Measurements from ENCODE around the gene HLA-F.

HLA-F gene

DNA sequence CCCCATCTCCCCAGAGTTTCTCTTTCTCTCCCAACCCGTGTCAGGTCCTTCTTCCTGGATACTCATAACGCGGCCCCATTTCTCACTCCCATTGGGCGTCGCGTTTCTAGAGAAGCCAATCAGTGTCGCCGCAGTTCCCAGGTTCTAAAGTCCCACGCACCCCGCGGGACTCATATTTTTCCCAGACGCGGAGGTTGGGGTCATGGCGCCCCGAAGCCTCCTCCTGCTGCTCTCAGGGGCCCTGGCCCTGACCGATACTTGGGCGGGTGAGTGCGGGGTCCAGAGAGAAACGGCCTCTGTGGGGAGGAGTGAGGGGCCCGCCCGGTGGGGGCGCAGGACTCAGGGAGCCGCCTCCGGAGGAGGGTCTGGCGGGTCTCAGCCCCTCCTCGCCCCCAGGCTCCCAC lies at the start of gene HLA-F:
Gene HLA-F, plus strand, starts transcription at position 173 of the 404 bp plus-strand sequence. Its CDS starts 30 bp downstream, at position 203.
- Mint-ChIP-seq H3K36me3 (peaks cover 42 to 47% of the 10 kb centered on the region in 2 donors), H3K27ac (peak within 1 kb of the TSS; percentile 99), H3K27me3 (no peaks in the 10 kb centered on the region), H3K9me3 (no peaks in the 10 kb centered on the region), H3K4me1 (peaks cover 28 to 56% of the 10 kb centered on the region in 2 donors), H3K4me3 (peak within 1 kb of the TSS; percentile 92 to 93)
- DNase-seq (peak; percentile 91), ATAC-seq (replicated peaks) (peak; percentile 93)

GRCh38 chr6:29674008-29674407 lies 49.2 kb upstream of the HLA-F start:
- Mint-ChIP-seq H3K4me3 (no peak overlapping the region), H3K4me1 (peaks cover 0 to 7% of the 10 kb centered on the region in 2 donors), H3K27me3 (peaks cover 18 to 39% of the 10 kb centered on the region in 2 donors), H3K9me3 (no peaks in the 10 kb centered on the region), H3K27ac (no peak overlapping the region), H3K36me3 (peaks cover 0 to 12% of the 10 kb centered on the region in 2 donors)
- DNase-seq (no peak), ATAC-seq (replicated peaks) (no peak)

DNA sequence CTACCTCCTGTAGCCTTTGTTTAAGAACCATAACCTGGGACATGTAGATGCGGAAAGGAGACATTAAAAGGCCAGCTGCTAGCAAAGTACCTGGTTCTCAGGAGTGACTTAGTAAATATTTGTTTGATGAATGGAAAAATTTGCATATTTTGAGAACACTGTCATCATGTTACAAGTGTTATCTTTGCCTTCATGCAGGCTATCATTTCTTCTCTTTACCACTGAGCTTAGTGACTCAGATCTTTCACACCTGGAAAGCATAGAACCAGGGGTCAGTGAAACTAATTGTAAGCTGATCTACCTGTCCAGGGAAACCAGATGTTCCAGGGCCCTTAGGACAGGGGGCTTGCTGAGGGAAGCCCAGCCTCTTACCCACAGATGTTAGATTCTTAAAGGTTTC lies 47.7 kb upstream of the HLA-F start:
- DNase-seq = no peak
- ATAC-seq (replicated peaks) = no peak
- H3K36me3 Mint-ChIP-seq = peaks cover 0 to 15% of the 10 kb centered on the region in 2 donors
- no peaks in the 10 kb centered on the region for H3K9me3 Mint-ChIP-seq
- peaks cover 19 to 40% of the 10 kb centered on the region in 2 donors for H3K27me3 Mint-ChIP-seq
- H3K4me1 Mint-ChIP-seq = peaks cover 0 to 9% of the 10 kb centered on the region in 2 donors
- no peak overlapping the region for H3K4me3 Mint-ChIP-seq
- H3K27ac Mint-ChIP-seq = no peak overlapping the region

DNA sequence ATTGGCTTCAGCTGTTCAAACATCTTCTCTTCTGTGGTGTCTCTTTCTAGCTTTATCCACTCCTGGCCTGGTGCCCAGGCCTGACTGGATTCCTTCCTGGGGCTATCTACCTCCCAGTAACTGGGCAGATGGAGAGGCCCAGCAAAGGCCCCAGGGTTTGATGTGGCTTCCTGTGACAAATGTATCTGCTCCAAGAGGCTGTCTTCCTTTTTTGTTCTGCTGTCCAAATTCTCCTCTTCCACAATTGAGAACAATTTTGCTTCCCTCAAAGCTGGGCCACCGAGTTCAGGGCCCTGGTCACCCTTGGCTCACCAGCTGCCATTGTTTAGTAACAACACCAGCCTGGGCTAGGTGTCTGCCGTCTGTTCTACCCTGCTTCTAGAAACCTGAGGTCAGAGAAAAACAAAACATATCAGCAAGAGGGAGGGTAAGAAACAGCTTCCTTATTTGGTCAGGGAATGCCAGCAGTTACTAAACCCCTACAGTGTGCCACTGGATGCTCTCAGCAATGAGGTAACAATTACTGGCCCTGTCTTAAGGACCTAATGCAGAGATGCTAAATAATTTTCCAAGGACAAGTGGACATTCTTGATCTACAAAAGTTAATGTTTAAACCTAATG lies 46.1 kb upstream of the HLA-F start:
- Mint-ChIP-seq H3K4me1 (peaks cover 0 to 9% of the 10 kb centered on the region in 2 donors), H3K27me3 (peaks cover 8 to 37% of the 10 kb centered on the region in 2 donors), H3K27ac (no peak overlapping the region), H3K9me3 (no peaks in the 10 kb centered on the region), H3K36me3 (peaks cover 0 to 15% of the 10 kb centered on the region in 2 donors), H3K4me3 (no peak overlapping the region)
- ATAC-seq (replicated peaks) = peak; percentile 31 to 38
- DNase-seq = no peak

DNA sequence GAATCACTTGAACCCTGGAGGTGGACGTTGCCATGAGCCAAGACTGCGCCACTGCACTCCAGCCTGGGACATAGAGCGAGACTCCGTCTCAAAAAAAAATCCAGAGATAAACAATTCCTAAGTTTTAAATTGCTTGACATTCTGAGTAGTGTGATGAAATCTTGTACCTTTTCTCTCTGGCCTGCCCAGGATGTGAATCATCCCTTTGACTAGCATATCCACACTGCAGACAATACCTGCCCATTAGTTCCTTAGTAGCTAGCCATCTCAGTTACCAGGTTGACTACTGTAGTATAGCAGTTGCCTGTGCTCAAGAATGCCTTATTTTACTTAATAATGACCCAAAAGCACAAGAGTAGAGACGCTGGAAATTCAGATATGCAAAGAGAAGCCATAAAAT lies 45.1 kb upstream of the HLA-F start:
- no peak for ATAC-seq (replicated peaks)
- Mint-ChIP-seq H3K27me3 (peaks cover 8 to 31% of the 10 kb centered on the region in 2 donors), H3K9me3 (no peaks in the 10 kb centered on the region), H3K4me3 (no peak overlapping the region), H3K4me1 (peaks cover 0 to 9% of the 10 kb centered on the region in 2 donors), H3K36me3 (peaks cover 0 to 10% of the 10 kb centered on the region in 2 donors), H3K27ac (no peak overlapping the region)
- no peak for DNase-seq

DNA sequence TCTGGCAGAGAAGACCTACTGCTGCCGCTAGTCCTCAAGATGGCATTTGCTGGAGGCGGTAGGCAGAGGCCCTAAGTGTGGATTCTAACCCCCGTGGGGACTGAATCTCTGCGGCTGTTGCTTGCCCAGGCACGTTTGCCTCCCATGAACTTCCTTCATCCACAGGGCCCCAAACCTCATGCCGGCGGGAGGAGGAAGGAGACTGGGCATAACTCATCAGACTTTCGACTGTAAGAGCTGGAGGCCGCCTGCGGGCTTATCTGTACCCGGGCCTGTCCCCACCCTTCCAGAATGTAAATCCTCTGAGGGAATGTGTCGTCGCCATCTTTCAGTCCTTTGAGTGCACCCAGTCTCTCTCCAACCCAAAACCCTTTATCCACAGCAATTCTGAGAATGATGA lies 43.3 kb upstream of the HLA-F start:
- peak overlapping the region in 1 of 2 donors; percentile 78 for H3K4me3 Mint-ChIP-seq
- H3K36me3 Mint-ChIP-seq = peaks cover 0 to 10% of the 10 kb centered on the region in 2 donors
- H3K4me1 Mint-ChIP-seq = peaks cover 0 to 9% of the 10 kb centered on the region in 2 donors
- H3K27ac Mint-ChIP-seq = no peak overlapping the region
- DNase-seq (no peak), ATAC-seq (replicated peaks) (peak in 1 of 2 donors; percentile 45)
- peaks cover 8 to 23% of the 10 kb centered on the region in 2 donors for H3K27me3 Mint-ChIP-seq
- H3K9me3 Mint-ChIP-seq = no peaks in the 10 kb centered on the region

DNA sequence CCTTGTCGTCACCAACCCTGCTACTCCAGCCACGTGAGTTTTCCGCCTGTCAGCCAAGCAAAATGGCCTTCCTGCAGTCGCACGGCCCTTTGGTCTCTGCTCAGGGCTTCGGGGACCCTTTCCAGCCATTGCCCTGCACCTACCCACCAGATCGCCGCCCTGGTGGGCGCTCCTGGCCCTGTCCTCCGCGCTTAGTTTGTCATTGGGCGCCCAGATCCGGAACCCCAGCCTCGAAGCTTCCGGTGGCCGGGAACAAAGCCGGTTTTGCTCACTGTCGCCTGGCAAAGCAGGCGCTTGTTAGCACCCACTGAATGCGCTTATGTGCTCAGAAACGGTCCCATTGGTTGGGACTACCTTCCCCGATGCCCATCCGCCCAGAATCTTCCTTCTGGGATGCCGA lies 42.8 kb upstream of the HLA-F start:
- peaks cover 8 to 23% of the 10 kb centered on the region in 2 donors for H3K27me3 Mint-ChIP-seq
- peaks cover 0 to 9% of the 10 kb centered on the region in 2 donors for H3K4me1 Mint-ChIP-seq
- peak overlapping the region in 1 of 2 donors; percentile 78 for H3K4me3 Mint-ChIP-seq
- ATAC-seq (replicated peaks) (peak in 1 of 2 donors; percentile 68), DNase-seq (no peak)
- H3K36me3 Mint-ChIP-seq = peaks cover 0 to 10% of the 10 kb centered on the region in 2 donors
- peak overlapping the region; percentile 81 for H3K27ac Mint-ChIP-seq
- no peaks in the 10 kb centered on the region for H3K9me3 Mint-ChIP-seq

- Mint-ChIP-seq H3K4me1 (peaks cover 0 to 9% of the 10 kb centered on the region in 2 donors), H3K4me3 (peak within 1 kb of the TSS in 1 of 2 donors; percentile 78), H3K27me3 (peaks cover 8 to 23% of the 10 kb centered on the region in 2 donors), H3K36me3 (peaks cover 0 to 10% of the 10 kb centered on the region in 2 donors), H3K27ac (peak within 1 kb of the TSS; percentile 81), H3K9me3 (no peaks in the 10 kb centered on the region)
- ATAC-seq (replicated peaks) (peak in 1 of 2 donors; percentile 46), DNase-seq (no peak)
These were observed 42.3 kb upstream of the HLA-F start, which contains the start of gene ZFP57 for GRCh38 chr6:29680904-29681303. TSS of gene ZFP57 (minus strand) at chr6:29681152. CDS start at chr6:29677003, 4,149 bp downstream.

DNA sequence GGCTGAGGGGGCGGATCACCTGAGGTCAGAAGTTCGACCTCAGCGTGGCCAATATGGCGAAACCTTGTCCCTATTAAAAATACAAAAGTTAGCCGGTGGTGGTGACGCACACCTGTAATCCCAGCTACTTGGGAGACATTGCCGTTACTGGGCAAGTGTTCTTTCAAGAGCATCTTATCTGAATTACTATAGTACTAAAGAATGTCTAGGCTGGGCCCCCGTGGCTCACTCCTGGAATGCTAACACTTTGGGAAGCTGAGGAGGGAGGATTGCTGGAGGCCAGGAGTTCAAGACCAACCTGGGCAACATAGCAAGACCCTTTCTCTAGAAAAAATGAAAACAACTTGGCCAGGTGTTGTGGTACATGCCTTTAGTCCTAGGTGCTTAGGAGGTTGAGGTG lies 41.4 kb upstream of the HLA-F start:
- Mint-ChIP-seq H3K27me3 (peaks cover 8 to 23% of the 10 kb centered on the region in 2 donors), H3K27ac (peak overlapping the region; percentile 14), H3K36me3 (peaks cover 0 to 7% of the 10 kb centered on the region in 2 donors), H3K4me1 (peaks cover 0 to 8% of the 10 kb centered on the region in 2 donors), H3K9me3 (no peaks in the 10 kb centered on the region), H3K4me3 (no peak overlapping the region)
- DNase-seq (no peak), ATAC-seq (replicated peaks) (no peak)

GRCh38 chr6:29685718-29686326 lies 37.4 kb upstream of the HLA-F start:
- Mint-ChIP-seq H3K27me3 (peaks cover 0 to 14% of the 10 kb centered on the region in 2 donors), H3K36me3 (no peaks in the 10 kb centered on the region), H3K27ac (no peak overlapping the region), H3K4me3 (no peak overlapping the region), H3K4me1 (no peaks in the 10 kb centered on the region), H3K9me3 (no peaks in the 10 kb centered on the region)
- ATAC-seq (replicated peaks) (no peak), DNase-seq (no peak)

DNA sequence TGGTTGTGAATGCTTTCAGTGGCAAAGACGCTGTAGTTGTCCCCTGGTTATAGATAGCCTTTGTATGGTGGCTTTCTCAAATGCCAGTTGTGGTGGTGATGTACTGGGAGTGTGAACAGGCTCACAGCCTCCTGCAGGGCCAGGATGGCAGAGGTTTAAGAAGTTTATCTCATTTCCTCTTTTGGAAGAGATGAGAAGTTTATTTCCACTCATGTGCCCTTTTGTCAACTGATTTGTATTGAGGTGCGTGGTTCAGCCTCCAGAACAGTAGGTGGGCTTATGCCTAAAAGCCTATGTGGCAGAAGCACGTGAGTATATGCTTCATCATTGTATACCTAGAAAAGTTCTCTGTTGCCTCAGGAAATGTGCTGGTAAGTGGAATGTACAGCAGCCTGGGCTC lies 28.6 kb upstream of the HLA-F start:
- H3K36me3 Mint-ChIP-seq = peaks cover 0 to 8% of the 10 kb centered on the region in 2 donors
- DNase-seq (peak; percentile 18), ATAC-seq (replicated peaks) (peak; percentile 94 to 97)
- H3K4me1 Mint-ChIP-seq = peaks cover 10 to 14% of the 10 kb centered on the region in 2 donors
- H3K4me3 Mint-ChIP-seq = no peak overlapping the region
- H3K27me3 Mint-ChIP-seq = peaks cover 3 to 22% of the 10 kb centered on the region in 2 donors
- peak overlapping the region; percentile 82 for H3K27ac Mint-ChIP-seq
- peaks cover 3 to 8% of the 10 kb centered on the region in 2 donors for H3K9me3 Mint-ChIP-seq

GRCh38 chr6:29696147-29697125 lies 26.8 kb upstream of the HLA-F start:
- Mint-ChIP-seq H3K4me1 (peaks cover 10 to 14% of the 10 kb centered on the region in 2 donors), H3K4me3 (no peak overlapping the region), H3K27me3 (peaks cover 3 to 37% of the 10 kb centered on the region in 2 donors), H3K27ac (peak overlapping the region; percentile 15), H3K9me3 (peaks cover 3 to 8% of the 10 kb centered on the region in 2 donors), H3K36me3 (peaks cover 0 to 8% of the 10 kb centered on the region in 2 donors)
- ATAC-seq (replicated peaks) (no peak), DNase-seq (no peak)

DNA sequence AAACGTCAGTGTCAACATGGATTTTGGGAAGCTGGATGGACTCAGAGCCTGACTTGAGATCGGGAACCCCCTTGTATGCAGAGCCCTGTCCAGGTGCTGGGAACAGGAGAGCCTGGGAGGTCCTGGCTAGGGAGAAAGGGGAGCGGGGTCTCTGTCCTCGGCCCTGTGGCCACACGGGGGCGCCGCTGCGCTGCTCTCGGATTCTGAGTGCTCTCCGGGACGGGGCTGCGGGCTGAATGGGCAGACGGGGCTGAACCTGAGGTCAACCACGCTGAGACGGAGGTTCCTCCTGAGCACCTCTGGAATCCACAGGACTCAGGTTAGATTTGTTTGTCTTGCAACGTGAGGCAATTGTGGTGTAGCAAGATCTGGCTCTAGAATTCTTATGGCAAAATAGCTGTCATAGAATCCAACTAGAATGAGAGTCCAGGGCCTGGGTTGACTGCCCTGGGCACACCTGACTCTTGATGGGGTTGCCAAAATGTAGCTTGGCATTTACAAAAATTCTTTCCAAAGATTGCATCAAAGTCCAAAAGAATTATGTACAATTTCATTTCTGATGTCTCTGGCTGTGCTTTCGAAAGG lies 20.6 kb upstream of the HLA-F start:
- H3K4me3 Mint-ChIP-seq = no peak overlapping the region
- peaks cover 23 to 64% of the 10 kb centered on the region in 2 donors for H3K27me3 Mint-ChIP-seq
- H3K27ac Mint-ChIP-seq = peak overlapping the region; percentile 67
- peak; percentile 94 to 96 for ATAC-seq (replicated peaks)
- H3K4me1 Mint-ChIP-seq = peaks cover 2 to 8% of the 10 kb centered on the region in 2 donors
- H3K9me3 Mint-ChIP-seq = no peaks in the 10 kb centered on the region
- H3K36me3 Mint-ChIP-seq = no peaks in the 10 kb centered on the region
- DNase-seq = peak; percentile 32

Data from stimulated activated naive B cell treated with anti-CD40 and anti-IgM and Interleukin-4, amounts not matched to agents 10 μg/mL and 1 μg/mL and 100 μg/mL, for 72 hours (primary cell).